NCI-H2081 treated with DMSO at 0.1 percent for 48 hours (cell line): ENCODE results near the gene BRD9.
"Not testable (repeated sequence)": the region's sequence is repeated elsewhere in the genome, so short reads cannot be mapped to it uniquely, and the experiment has no call there.

Experiments used
- DNase-seq: peaks from one replicate; lab custom pipeline; 2025; lab: John Stamatoyannopoulos, UW

The BRD9 gene

DNA sequence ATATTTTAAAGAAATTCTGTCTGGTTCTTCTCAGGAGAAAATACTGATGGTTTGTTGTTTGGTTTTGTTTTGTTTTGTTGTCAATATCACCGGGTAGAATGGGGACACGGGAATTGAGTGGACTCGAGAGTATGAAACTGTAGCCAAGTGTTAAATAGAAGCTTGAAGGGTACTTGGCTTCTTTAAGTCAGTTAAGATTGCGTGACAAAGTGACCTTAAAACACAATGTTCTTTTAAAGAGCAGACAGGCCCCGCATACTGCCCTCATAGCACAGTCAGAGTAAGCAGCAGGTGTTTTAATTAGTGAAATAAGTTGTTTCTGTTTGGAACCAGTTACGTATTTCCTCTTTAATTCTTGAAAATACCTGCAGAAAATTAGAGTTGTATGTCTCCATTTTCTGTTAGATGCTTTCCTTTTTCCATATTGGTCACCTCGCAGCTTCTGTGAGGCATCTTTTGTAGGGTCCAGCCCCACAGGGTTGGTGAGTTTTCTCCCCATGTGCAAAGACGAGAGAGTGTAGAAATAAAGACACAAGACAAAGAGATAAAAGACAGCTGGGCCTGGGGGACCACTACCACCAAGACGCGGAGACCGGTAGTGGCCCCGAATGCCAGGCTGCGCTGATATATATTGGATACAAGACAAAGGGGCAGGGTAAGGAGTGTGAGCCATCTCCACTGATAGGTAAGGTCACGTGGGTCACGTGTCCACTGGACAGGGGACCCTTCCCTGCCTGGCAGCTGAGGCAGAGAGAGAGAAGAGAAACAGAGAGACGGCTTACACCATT lies 9.7 kb upstream of the BRD9 start:
- DNase-seq: no peak

DNA sequence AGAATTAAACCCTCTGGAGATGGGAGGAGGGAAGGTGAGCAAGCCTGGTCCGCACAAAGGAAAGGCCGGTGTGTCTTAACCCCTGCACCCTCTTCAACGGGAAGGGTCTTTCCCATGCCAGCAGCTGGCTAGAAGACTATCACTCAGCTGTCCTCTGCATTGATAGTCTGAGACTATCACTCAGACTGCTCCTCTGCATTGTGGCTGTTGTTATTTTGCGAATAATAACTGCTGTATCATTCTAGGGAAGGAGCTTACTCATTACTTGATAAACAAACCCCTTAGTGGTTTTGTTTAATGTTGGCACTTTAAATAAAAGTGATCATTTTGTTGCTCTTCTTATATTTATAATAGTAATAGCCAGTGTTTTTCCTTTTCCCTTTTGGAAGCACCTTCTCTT lies 8.2 kb upstream of the BRD9 start:
- no peak for DNase-seq

DNA sequence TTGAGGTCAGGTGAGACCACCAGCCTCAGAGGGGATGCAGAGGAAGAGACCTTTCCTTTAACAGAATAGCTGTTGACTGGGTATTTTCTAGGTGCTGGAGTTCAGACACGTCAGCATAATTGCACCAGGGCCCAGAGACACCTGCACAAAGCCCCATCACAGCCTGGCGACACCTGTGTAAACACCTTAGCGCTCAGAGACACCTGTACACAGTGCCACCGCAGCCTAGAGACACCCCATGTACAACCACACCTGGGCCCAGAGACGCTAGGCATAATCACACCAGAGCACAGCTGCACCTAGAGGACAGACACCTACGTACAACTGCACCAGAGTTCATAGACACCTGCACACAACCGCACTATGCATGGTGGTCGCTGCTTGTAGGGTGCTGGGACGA lies 1.1 kb upstream of the BRD9 start:
- peak; percentile 60 for DNase-seq

DNA sequence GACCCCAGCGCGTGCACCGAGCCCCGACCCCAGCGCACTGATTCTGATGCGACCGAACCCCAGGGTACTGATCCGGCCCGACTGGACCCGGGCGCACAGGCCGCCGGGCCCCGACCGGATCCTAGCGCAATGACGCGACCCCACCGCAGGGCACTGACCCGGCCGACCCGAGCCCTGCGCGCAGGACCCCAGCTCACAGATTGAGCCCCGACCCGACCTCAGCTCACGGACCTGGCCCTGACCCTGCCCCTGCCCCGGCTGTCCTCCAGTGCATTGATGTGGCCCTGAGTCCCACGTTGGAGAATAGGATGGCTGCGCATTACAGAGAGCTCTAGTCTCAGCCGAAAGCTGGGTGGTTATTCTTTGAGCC lies 521 bp upstream of the BRD9 start:
- DNase-seq: no peak

DNA sequence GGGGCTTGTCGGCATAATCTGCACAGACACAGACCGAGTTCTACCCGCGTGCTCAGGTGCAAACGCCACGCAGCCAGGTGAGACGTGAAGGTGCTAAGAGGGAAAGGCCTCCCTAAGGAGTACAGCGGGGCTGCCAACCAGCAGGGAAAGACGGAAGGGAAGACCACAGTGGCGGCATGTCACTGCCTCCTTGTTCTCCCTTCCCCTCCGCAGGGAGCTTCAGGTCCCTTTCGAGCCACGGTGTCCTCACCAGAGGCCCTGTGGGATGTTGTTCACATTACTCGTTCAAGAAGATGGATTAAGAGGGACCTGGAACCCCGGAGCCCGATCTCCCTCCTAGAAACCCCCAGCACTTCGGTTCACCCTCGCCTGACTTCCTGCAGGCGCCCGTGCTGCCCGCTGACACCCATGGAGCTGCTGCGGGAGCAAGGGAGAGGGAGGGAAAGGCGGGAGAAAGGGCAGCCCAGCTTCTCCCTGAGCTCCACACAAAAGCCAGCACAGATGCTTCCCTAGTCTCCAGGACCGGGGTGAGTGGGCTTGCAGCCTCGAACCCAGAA lies 686 bp downstream of the BRD9 start:
- DNase-seq: no peak

DNA sequence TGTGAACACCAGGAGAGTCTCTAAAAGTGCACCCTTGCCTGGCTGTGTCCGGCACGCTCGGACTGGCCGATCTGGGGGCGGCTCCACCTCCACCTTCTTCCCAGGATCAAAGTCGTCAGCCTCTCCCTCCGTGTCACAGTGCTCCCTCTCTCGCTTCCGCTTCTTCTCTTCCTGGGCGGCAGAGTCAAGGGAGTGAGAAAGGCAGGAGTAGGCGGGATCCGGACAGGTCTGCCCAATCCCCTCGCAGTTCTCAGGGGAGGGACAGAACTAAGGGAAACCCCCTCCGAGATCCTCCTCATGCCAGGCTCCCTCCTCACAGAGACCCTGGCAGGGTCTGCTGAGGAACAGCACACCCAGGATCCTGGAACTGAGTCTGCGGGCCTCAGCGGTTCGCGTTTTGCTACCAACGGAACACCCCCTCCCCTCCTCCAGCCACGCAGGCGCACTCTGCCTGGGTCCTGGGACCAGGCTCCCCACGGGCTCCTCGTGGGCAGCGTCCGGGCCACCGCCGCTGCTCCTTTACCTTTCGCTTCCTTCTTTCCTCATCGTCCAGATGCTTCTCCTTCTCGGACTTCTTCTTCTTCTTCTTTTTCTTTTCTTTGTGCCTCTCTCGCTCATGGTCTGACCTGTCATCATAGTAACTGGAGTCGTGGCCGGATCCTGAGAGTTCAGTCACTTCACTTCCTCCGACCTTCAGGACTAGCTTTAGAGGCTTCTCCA lies 1.3 kb downstream of the BRD9 start:
- DNase-seq: peak; percentile 52

DNA sequence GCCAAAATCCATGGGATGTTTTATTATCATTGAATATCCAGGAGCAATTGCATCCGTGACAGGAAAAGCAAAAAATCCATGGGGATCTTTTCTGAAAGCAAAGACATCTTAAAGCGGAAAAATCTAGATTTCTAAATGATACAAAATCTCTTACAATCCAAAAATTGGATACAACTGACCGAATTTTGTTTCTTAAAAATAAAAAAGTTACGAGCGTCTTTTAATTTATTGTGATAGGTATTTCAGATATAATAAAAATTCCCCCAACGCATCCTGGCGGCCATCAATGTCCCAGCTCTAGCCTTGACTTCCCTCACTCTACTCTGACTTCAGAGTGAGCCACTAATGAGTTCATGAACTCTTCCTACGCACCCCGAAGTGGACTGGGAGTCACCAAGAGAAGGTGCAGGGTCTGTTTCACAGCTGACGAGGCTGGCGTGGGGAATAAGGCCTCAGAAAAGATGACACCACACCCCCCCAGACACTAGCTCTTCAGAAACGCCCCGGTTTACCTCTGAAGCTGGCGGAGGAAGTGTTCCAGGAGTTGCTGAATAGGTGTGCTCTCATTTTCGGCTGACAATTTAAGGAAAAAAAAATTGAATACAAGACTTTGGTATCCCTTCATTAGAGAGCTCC lies 3.4 kb downstream of the BRD9 start:
- no peak for DNase-seq

DNA sequence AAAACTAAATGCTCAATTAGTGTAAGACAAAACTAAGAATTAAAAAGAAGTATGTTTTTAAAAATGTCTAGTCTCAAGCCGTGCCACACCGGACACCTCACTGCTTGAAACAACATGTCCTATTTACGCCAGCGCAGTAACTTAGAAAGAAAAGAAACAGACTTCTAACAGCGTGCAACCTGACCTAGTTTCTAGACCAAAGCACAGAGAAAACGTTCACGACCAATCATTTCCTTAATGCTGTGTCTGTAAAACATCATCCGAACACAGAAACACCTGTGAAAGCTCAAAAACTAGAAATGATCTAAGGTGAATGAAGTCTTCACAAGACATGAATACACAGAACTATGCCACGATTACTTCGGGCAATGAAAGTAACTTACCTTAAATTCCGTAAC lies 4.0 kb downstream of the BRD9 start:
- no peak for DNase-seq

DNA sequence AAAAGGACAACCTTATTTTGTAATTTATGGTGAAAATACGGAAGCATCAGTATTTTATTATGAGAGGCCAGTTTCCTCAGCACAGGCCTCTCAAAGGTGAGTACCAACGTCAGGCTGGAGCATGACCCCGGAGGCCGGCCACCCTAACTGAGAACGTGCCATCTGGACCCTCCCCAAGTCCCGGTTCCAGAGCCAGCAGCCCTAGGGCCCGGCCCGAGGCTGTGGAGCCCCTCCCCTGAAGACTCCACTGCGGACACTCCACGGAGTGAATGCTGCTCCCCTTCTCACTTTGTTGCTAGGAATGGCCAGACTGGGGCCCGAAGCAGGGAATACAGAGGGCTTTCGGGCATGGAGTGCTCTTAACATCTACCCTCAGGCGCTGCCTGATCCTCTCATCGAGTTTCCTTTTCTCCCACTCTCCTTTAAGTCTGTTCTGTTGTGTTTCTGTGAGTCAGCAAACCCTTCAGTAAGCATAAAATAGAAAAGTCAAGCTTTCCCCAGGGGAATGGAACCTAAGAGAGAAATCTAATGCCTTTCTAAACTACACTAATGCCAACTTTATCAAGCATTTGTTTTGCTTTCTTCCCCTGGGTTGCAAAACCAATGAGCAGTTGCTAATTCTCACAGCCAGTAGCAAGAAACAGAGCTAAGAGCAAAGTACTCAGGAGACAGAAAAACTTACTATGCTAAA lies 4.5 kb downstream of the BRD9 start:
- no peak for DNase-seq

DNA sequence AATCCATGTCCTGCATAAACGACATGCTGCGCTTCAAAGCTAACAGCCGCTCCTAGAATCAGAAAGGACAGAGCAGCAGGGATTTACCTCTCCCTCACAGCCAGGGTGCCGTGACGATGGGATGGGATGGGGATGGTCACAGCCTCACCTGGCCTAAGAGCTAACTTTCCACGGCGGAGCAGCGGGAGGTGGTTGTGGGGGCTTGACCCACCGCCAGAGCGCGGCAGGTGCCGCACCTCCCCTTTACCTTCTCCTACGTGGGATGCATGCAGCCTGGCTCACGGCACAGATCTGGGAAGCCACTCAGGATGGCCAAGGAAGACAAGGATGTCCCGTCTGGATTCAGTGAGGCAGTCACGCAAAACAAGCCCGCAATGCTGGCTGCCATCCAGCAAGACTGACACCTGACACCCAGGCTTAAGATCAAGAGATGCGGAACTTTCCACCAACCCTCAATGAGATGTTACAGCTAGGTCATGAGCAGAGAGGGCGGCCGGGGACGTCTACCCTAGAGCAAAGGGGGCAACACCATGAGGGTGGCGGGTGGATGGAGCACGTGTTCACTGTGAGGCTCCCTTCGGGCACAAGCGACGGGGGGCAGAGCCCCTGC lies 5.8 kb downstream of the BRD9 start:
- no peak for DNase-seq

DNA sequence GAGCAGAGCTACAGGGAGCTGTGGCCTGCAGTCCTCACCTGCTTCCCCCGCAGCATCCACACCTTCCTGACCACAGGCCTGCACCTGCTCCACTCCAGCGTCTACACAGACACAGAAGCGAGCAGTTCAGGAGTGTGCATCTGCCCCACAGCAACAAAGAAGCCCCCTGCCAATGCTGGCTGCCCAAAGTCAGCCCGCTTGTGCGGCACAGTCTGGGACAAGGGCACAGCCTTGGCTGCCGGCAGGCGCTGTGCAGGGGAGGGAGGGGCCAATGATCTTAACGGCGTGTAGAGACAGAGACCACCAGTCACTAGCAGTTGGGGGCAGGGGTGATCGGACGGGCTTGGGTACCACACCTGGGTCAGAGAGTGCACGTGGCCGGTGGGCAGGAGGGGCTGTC lies 6.6 kb downstream of the BRD9 start:
- DNase-seq: no peak

DNA sequence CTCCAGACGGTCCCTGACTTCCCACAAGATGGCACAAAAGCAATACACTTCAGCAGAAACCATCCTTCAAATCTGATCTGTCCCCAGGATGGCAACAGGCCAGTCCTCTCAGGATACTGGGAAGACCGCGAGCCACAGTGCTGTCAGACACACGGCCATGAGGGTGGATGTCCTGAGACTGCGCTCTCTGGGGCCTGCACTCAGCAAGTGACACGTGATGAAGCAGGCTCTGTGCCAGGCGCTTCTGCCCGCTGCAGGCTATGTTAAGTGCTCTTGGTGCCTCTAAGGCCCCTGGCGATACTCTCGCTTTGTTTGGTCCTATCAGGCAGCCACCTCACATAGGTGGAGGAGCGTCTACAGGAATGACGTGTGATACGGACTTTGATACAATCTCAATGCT lies 7.1 kb downstream of the BRD9 start:
- no peak for DNase-seq

DNA sequence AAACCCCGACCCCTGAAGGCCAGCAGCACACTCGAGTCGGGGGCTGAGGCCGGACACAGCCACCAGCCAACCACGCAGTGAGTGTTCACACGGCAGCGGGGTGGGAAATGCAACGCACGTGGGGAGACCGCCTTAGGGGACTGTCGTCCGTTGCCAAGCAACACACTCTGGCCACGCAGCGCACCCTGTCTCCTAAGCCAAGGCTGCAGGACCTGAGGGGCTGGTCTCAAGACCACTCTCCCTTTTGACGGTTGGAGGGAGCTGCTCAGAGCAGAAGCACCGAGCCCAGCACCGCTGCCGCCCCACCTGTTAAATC lies 7.5 kb downstream of the BRD9 start:
- no peak for DNase-seq

DNA sequence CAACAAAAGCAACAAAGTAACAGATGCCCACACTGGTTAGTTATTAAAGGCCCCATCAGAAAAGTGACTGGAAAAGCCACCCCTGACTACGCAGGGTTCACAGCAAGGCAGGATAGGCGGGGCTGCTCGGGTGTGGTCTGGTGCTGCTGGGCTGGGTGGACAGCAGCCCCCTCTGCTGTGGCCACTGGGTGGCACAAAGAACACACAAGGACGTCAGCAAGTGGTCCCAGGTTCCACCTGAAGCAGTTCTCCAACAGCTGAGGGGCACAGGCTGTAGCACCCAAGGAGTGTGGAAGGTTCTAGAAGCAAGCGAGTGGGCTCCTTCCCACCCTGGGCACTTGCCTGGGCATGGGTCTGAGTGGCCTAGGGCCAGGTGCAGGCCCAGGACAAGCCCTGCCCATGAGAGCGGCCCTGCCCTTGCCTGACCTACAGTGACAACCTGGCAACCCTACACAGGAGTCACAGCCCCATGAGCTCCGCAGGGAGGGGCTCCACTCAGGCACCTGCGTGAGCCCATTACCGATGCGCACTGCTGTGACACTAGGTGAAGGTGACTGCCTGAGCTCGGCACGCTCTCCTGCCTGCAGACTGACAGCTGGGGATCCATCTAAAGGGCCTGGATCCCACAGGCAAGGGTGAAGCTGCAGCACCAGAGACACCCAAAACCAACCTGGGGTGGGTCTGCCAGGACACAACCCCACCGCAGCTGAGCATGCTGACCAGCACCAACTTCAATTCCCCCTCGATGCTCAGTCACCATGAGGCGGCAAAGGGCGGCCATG lies 8.1 kb downstream of the BRD9 start:
- DNase-seq: no peak

DNA sequence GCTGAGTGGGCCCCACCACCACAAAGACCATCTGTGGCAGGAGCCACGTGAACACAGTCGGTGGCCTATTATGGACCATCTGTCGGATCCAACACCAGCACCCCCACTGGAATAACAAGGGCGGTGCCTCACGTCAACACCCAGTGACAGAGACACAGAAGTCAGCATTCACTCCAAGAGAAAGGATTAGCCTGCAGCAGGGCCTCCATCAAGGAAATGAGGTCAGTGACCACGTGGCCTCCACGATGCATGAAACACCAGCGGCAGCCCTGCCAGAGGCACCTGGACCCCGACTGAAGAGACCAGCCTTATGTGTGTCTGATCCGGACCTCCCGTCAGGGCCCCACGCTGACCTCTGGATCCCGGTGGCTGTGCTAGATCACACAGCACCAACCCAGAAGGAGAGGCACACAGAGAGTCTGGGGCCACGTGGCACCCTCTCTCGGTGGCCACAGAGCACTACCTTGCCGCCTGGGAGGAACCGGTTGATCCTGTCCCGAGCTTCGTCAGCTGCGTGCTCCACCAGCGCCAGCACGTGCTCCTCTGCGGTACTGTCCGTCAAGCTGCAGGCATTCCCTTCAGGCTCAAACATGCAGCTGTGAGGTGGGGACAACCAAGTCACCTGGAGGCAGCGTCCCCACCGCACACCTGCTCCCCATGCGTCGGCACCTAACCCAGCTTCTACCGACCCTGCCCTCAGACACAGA lies 9.0 kb downstream of the BRD9 start:
- no peak for DNase-seq

DNA sequence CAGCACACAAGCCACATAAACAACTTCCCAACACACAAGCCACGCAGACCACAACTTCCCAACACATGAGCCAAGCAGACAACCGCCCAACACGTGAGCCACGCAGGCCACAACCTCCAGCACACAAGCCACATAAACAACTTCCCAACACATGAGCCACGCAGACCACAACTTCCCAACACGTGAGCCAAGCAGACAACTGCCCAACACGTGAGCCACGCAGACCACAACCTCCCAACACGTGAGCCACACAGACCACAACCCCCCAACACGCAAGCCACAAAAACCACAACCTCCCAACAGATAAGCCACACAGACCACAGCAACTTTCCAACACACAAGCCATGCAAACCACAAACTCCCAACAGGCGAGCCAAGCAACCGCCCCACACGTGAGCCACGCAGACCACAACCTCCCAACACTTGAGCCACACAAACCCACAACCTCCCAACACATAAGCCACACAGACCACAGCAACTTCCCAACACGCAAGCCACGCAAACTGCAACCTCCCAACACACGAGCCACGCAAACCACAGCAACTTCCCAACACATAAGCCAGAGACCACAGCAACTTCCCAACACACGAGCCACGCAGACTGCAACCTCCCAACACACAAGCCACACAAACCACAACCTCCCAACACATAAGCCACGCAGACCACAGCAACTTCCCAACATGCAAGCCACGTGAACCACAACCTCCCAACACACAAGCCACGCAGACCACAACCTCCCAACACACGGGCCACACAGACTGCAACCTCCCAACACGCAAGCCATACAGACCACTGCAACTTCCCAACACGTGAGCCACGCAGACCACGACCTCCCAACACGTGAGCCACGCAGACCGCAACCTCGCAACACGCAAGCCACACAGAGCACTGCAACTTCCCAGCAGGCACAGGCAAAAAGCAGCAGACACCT lies 10.1 kb downstream of the BRD9 start:
- DNase-seq: no peak

DNA sequence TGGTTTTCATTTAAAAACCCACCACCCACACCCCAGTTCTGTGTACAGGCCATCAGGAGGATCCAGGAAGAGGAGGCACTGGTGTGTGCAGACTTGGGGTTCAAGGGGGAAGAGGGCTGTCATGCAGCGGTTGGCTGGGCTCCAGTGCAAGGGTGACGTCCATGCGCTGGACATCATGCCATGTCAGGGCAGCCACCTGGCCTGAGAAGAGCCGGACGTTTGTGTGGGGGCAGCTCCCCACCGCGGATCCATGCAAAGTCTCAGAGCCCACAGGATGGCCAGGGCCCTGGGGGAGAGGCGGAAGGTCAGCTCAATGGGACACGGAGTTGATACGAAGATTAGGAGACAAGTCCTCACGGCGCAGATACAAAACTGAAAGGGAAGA lies 11.1 kb downstream of the BRD9 start:
- no peak for DNase-seq

DNA sequence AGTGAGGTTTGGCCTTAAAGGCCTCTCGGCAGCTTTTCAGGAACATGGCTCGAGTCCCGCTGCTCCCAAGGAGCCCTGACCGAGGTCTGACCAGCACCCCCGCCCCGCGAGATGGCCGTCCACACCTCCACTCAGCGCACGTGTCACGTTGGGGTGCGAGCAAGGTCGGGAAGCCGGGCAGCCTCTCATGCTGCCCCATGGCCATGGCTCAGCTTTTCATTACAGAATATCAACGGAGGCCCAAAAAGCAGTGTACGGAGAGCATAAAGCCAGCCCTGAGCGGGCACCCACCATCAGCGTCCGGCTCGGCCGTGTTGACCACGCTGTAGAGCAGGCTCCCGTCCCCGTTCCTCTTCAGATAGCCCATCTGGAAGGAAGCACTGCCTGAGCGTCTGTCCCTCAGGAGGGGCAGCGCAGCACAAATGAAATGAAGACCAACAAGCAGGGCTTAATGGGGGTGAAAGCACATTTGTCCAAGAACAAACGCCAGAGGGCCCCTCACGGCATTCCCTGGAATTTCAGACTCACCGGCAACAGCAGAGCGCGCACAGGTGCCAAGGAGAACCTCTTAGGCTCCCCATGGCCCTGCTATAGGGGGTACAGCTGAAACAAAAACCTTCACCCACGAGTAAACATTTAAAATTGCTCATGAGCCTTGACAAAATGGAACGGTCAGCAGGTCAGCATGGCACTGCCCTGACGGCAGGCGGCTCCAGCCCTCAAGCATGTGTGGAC lies 11.6 kb downstream of the BRD9 start:
- no peak for DNase-seq

DNA sequence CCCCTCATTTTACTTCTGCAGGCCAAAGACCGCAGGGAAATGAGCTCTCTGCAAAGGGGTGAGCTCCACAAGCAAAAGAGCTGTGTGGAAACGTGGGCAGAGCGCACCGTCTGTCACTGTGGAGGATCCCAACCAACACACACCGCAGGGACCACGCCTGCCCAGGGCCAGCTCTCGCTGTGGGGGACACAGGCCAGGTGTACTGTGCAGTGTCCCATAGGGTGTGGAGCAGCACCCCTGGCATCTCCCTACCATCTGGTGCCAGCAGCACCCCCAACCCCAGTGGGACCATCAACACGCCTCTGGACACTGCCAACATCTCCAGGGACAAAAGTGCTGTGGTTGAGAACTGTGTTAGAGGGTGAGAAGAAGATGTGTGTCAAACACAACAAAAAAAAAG lies 13.9 kb downstream of the BRD9 start:
- not testable (repeated sequence) for DNase-seq
